ENCODE results near the gene ZNF655.

The ZNF655 gene

DNA sequence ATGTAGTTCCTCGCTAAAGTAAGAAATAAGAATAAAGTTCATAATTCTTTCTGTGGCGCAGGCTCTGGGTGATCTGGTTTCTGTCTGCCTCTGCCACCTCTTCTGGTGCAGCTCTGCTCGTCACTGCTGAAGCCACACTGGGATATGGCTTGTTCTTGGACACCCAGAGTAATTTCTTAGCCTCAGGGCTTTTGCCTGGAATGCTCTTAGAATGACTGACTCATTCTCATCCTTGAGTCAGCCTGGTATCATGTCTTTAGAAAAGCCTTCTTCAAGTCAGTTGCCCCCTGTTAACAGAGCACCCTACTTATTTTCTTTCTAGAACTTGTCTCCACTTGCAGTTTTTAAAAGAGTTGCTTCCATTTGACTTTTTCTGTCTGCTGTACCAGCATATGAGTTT is 60.3 kb downstream of the ZNF655 start:
- peaks cover 7% of the 10 kb centered on the region for H3K9me3 Mint-ChIP-seq
- peaks cover 31% of the 10 kb centered on the region for H3K4me1 Mint-ChIP-seq
- TF ChIP-seq, protein P1, sequence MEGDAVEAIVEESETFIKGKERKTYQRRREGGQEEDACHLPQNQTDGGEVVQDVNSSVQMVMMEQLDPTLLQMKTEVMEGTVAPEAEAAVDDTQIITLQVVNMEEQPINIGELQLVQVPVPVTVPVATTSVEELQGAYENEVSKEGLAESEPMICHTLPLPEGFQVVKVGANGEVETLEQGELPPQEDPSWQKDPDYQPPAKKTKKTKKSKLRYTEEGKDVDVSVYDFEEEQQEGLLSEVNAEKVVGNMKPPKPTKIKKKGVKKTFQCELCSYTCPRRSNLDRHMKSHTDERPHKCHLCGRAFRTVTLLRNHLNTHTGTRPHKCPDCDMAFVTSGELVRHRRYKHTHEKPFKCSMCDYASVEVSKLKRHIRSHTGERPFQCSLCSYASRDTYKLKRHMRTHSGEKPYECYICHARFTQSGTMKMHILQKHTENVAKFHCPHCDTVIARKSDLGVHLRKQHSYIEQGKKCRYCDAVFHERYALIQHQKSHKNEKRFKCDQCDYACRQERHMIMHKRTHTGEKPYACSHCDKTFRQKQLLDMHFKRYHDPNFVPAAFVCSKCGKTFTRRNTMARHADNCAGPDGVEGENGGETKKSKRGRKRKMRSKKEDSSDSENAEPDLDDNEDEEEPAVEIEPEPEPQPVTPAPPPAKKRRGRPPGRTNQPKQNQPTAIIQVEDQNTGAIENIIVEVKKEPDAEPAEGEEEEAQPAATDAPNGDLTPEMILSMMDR (IDR thresholded peaks at IDR 0.05) = no peak
- peak overlapping the region; percentile 95 for H3K4me3 Mint-ChIP-seq
- no peak for DNase-seq
- H3K36me3 Mint-ChIP-seq (ENCODE audit: low read depth) = peaks cover 37% of the 10 kb centered on the region
- peaks cover 4% of the 10 kb centered on the region for H3K27me3 Mint-ChIP-seq (ENCODE audit: low read depth, poor library complexity)
- peak overlapping the region; percentile 10 for H3K27ac Mint-ChIP-seq

DNA sequence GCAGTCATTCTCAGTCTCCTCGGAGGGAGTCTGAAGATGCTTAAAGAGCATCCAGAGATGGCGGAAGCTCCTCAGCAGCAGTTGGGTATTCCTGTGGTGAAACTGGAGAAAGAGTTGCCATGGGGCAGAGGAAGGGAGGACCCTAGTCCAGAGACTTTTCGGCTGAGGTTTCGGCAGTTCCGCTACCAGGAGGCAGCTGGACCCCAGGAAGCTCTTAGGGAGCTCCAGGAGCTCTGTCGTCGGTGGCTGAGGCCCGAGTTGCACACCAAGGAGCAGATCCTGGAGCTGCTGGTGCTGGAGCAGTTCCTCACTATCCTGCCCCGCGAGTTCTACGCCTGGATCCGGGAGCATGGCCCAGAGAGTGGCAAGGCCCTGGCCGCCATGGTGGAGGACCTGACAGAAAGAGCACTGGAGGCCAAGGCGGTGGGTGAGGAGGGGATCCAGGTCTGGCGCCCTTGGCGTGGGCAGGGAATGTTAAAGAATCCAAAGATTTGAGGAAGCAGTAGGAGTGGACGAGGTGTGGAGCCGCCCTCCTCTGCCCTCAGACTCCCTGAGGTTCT is 61.2 kb downstream of the ZNF655 start:
- Mint-ChIP-seq H3K36me3 (ENCODE audit: low read depth) (peaks cover 46% of the 10 kb centered on the region), H3K27me3 (ENCODE audit: low read depth, poor library complexity) (no peaks in the 10 kb centered on the region), H3K9me3 (peaks cover 7% of the 10 kb centered on the region), H3K27ac (no peak overlapping the region), H3K4me3 (no peak overlapping the region), H3K4me1 (peaks cover 31% of the 10 kb centered on the region)
- TF ChIP-seq, protein P1 (IDR thresholded peaks at IDR 0.05) = no peak
- no peak for DNase-seq

DNA sequence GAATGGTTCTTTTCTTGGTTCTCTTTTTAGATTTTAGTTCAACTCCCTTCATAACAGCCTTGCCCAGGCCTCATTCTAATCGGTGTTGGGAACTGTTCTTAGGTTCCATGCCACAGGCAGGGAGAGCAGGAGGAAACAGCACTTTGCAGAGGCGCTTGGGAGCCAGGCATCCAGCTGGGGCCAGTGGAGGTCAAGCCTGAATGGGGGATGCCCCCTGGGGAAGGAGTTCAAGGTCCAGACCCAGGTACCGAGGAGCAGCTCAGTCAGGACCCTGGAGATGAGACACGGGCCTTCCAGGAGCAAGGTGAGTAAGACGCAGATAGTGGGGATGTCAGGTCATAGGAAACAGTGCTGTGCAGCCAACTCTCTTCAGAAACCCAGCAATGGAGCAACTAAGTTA is 62.8 kb downstream of the ZNF655 start:
- peaks cover 30% of the 10 kb centered on the region for H3K4me1 Mint-ChIP-seq
- H3K9me3 Mint-ChIP-seq = peaks cover 3% of the 10 kb centered on the region
- H3K4me3 Mint-ChIP-seq = no peak overlapping the region
- no peaks in the 10 kb centered on the region for H3K27me3 Mint-ChIP-seq (ENCODE audit: low read depth, poor library complexity)
- peaks cover 62% of the 10 kb centered on the region for H3K36me3 Mint-ChIP-seq (ENCODE audit: low read depth)
- no peak for DNase-seq
- TF ChIP-seq, protein P1 (IDR thresholded peaks at IDR 0.05) = no peak
- no peak overlapping the region for H3K27ac Mint-ChIP-seq

DNA sequence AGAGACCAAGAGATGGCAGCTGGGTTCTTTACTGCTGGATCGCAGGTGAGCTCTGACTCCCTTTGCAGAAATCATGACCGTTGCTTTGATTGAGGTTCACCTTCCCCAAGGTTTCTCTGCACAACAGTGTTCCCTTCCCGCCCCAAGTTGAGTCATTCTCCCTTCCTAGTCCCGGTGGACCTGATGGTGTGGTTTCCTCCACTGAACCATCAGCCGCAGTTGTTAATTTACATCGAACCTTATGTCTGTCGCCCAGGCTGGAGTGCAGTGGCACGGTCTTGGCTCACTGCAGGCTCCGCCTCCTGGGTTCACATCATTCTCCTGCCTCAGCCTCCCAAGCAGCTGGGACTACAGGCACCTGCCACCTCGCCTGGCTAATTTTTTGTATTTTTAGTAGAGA is 64.2 kb downstream of the ZNF655 start:
- no peak overlapping the region for H3K27ac Mint-ChIP-seq
- H3K4me3 Mint-ChIP-seq = no peak overlapping the region
- peaks cover 17% of the 10 kb centered on the region for H3K4me1 Mint-ChIP-seq
- H3K27me3 Mint-ChIP-seq (ENCODE audit: low read depth, poor library complexity) = no peaks in the 10 kb centered on the region
- DNase-seq = no peak
- peaks cover 72% of the 10 kb centered on the region for H3K36me3 Mint-ChIP-seq (ENCODE audit: low read depth)
- TF ChIP-seq, protein P1 (IDR thresholded peaks at IDR 0.05) = no peak
- H3K9me3 Mint-ChIP-seq = no peaks in the 10 kb centered on the region

DNA sequence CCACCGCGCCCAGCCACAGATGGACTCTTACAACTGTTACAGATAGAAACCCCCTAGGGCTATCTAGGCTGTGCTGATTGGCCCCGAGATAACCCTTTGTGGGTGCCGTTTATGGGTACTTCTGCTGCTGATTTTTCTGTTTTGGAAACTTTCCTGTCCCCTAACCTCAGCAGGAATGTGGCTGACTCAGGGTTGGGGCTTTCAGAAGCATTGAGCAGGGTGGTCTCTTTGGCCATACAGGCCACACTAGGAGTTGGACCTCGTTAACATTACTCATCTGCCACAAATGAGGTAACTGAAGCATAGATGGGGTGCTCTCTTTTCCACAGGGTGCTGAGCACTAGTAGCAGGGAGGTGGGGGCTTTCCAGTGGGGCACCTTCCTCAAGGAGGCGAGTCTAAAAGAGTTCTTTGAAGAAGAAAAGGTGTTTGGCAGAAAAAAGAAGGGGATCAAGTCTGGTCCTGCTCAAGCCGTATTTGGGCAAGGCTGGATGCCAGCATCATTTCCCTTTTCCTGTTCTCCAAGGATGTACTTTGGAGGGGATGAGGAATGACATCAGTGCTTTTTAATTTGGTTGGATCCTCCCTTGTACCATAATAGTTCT is 64.8 kb downstream of the ZNF655 start:
- Mint-ChIP-seq H3K4me3 (no peak overlapping the region), H3K9me3 (no peaks in the 10 kb centered on the region), H3K27me3 (ENCODE audit: low read depth, poor library complexity) (no peaks in the 10 kb centered on the region), H3K36me3 (ENCODE audit: low read depth) (peaks cover 77% of the 10 kb centered on the region), H3K27ac (no peak overlapping the region), H3K4me1 (peaks cover 11% of the 10 kb centered on the region)
- no peak for DNase-seq
- TF ChIP-seq, protein P1 (IDR thresholded peaks at IDR 0.05) = no peak

All from nephron progenitor cell (in vitro differentiated cells).